ENCODE results near the gene MLLT3.

The MLLT3 gene

DNA sequence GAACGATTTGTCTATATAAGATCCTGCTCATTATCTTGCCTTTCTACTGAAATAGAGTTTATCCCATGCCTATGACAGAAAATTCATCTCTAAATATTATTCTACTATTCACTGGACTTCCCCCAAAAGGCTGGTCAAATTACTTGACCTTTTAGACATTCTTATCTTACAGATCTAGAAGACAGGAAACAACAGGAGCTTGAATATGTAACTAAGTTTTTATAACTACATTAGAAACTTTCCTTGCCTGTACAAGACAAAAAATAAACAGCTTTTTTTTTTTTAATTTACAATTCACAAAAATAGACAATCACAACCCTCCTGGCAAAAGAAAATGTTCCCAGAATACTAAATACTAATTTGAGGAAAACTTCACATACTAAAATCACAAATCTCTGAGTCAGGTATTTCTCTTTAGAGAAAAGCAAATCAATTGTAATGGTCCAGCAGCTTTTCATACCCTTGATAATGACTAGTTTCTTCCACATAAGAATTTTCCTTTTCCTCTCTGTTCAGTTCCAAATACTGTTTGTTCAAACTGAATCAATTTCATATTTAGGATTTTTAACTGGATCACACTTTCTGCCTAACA, 68.6 kb downstream of the MLLT3 start:
- DNase-seq = no peak

DNA sequence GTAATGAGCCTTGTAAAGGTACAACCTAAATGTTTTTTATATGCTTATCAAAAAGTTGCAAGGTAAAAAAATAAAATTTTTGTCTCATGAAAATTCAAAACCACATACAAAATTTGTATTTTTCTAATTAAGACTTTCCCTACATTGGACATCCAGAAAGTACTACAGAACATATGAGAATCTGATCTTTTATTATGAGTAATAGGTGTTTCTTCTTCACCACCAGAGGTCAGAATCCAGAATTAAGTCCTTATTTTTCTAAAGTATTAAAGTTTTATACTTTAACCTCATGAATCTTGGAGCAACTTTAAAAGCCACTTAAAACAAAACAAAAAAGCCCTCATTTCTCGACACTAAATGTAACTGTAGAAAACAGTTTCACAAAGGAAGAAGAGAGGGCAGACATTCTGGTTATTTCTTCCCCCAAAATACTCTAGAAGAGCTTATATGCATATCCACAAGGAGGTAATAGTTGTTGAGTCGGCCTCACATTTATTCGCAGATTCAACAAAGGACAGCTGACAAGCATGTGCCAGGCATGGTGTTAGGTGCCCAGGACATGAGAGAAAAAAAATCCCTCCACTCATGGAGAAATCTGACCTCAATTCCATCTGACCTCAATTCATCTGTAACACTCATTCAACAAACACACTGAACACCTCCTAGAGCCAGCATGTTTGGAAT, 69.3 kb downstream of the MLLT3 start:
- DNase-seq = no peak

DNA sequence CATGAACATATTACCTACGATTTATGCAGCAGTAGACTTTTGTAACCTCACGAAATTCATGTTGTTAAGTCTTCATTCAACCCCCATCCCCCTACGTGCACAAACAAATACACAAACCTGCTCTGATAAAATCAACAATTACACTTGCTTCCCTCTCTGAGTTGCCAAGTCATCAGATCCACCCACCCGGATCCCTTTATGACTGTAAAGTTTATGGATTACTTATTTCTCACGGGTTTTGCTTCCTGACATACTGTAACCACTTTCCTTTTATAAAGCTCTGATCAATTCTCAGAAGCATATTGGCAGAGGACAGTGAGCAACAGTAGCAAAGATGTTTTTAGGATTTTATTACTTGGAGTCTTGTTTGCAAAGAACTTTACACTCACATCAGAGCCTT, 70.5 kb downstream of the MLLT3 start:
- DNase-seq = no peak

DNA sequence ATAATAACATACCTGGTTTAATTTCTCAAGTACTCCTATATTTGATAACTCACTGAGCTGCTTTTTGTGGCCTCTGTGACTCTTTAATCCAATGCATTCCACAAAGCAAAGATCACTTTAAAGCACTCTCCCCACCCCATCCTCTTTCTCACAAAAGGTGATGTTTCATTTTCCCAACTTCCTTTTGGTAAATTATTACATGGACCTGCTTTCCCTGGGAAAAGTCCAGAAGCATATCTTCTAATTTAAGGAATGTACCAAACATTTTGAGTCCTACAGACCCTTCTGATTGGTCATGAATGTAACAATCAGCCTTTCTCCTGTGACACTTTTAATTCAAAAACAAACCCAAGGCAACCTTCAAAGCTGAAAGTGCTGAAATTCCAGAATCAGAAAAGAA, 71.1 kb downstream of the MLLT3 start:
- DNase-seq = no peak

DNA sequence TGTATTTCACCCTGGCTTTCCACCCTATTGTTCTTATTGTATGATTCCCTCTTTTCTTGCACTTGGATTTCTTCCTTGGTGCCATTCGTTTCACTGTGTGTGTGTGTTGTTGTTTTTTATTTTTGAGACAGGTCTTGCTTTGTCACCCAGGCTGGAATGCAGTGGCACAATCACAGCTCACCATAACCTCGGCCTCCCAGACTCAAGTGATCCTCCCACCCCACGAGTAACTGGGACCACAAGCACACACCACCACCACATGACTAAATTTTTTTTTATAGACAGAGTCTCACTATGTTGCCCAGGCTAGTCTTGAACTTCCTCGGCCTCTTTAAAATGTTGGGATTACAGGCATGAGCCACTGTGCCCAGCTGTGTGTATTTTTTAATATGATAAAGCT, 72.0 kb downstream of the MLLT3 start:
- DNase-seq = no peak

DNA sequence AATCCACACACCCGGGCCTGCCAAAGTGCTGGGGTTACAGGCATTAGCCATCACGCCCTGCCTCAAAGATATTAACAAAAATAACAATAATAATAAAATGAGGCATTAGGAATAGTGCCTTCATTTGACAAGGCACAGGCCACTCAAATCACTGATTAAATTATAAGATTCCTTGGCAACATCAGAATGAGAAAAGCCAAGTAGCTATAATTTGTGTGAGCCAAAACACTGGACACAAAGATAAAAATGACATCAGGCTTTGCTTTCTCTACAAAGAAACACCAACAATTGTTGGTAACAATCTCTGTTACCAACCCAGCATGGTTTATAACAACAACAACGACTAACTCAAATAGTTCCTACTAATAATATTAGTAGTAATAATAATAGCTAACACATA, 73.2 kb downstream of the MLLT3 start:
- DNase-seq = no peak

DNA sequence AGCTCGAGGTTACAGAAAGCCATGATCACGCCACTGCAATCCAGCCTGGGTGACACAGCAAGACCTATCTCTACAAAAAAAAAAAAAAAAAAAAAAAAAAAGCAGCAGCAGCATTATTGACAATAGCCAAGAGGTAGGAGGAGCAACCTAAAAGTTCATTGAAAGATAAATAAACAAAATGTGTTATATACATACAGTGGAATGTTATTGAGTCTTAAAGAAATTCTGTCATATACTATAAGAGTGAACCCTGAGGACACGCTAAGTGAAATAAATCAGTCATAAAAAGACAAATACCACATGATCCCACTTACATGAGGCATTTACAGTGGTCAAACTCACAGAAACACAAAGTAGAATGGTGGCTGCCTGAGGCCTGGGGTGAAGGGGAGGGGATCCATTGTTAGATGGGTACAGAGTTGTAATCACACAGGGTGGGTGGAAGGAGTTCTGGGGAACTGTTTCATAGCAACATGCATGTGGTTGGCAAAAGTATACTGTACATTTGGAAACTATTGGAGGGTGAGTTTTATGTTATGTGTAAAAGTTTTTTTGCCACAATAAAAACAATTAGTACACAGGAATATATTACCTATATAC, 77.2 kb downstream of the MLLT3 start:
- no peak for DNase-seq

DNA sequence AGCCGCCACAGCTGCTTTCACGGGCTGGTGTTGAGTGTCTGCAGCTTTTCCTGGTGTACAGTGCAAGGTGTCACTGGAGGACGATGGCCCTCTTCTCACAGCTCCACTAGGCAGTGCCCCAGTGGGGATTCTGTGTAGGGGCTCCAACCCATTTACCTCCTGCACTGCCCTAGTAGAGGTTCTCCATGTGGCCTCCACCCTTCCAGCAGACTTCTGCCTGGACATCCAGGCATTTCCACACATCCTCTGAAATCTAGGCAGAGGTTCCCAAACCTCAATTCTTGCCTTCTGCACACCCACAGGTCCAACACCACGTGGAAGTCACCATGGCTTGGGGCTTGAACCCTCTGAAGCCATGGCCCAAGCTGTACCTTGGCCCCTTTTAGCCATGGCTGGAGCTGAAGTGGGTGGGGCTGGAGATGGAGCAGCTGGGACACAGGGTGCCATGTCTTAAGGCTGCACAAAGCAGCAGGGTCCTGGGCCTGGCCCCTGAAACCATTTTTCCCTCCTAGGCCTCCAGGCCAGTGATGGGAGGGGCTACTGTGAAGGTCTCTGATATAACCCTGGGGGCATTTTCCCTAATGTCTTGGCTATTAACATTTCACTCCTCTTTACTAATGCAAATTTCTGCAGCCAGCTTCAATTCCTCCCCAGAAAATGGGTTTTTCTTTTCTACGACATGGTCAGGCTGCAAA, 82.0 kb downstream of the MLLT3 start:
- DNase-seq = no peak

DNA sequence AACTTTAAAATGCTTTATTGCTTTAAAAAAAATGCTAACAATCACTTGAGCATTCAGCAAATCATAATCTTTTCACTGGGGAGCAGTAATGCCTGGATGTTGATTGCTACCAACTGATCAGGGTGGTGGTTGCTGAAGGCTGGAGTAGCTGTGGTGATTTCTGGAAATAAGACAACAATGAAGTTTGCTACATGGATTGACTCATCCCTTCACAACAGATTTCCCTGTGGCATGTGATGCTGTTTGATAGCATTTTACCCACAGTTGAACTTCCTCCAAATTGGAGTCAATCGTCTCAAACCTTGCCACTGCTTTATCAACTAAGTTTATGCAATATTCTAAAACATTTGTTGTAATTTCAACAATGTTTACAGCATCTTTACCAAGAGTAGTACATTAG, 83.3 kb downstream of the MLLT3 start:
- no peak for DNase-seq

DNA sequence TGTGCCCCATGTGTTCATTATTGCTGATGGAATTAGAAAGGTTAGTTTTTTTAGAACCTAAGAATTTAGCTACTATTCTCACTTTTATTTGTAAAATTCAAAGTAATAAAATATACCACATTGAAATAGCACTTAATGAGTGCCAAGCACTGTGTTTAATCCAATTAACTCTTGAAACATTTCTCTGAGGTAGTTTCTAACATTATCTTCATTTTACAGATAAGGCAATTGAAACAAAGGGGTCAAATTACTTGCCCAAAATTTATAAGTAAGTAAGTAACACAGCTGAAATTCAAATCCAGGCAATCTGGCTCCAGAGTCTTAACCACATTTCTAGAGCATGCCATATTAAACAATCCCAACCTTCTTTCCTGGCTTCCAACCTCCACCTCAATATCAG, 84.2 kb downstream of the MLLT3 start:
- no peak for DNase-seq

DNA sequence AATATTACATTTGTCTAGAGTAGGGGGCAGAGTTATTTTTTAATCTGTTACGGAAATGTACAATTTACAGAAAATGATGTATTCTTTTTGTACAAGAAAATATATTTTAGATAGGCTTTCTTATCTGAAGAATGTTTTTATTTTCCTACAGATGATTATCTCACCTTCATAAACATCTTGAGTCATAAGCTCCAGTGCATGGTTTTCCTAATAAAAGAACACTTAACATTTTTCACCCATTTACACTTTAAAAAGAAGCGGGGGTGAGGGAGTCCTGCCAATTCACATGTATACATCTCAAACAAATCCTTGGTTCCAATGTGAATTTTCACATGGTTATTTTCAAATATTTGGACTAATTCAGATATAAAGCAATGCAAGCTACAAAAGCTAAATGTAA, 85.0 kb downstream of the MLLT3 start:
- DNase-seq = no peak

DNA sequence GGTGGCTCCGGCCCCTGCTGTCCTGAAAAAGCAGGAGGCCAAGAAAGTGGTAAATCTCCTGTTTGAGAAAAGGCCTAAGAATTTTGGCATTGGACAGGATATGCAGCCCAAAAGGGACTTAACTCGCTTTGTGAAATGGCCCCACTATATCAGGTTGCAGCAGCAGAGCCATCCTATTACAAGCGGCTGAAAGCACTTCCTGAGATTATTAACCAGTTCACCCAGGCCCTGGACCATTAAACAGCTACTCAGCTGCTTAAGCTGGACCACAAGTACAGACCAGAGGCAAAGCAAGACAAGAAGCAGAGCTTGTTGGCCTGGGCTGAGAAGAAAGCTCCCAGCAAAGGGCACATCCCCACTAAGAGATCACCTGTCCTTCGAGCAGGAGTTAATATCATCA, 89.7 kb downstream of the MLLT3 start:
- DNase-seq = no peak

DNA sequence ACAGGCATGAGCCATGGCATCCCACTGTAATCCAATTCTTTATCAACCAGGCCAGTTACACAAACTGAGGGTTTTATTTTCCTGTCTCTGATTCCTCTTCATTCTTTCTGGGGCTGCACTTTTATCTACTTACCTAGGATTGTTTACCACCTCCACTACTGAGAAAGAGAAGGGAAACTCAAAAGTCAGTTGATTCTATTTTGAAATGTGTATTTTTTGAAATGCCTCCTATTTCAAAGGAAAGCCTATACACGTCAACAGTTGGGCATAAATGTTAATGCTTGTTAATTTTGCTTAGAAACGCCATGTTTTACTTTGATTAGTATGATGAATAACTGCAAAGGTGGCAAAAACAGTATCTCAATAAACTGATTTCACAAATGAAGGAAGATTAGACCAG, 92.5 kb downstream of the MLLT3 start:
- DNase-seq = no peak

DNA sequence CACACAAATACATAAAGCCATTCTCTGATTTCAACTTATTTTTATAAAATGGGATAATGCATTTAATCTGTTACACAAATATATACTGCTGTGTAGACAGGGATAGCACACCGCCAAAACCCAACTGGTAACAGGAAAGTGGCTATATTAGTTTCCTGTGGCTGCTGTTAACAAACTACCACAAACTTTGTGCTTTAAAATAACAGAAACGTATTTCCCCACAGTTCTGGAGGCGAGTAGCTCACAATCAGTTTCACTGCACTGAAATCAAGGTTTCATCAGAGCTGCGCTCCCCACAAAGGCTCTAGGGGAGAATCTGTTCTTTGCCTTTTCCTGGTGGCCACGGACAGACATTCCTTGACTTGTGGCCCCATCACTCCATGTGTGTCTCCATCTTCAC, 94.0 kb downstream of the MLLT3 start:
- DNase-seq = no peak

DNA sequence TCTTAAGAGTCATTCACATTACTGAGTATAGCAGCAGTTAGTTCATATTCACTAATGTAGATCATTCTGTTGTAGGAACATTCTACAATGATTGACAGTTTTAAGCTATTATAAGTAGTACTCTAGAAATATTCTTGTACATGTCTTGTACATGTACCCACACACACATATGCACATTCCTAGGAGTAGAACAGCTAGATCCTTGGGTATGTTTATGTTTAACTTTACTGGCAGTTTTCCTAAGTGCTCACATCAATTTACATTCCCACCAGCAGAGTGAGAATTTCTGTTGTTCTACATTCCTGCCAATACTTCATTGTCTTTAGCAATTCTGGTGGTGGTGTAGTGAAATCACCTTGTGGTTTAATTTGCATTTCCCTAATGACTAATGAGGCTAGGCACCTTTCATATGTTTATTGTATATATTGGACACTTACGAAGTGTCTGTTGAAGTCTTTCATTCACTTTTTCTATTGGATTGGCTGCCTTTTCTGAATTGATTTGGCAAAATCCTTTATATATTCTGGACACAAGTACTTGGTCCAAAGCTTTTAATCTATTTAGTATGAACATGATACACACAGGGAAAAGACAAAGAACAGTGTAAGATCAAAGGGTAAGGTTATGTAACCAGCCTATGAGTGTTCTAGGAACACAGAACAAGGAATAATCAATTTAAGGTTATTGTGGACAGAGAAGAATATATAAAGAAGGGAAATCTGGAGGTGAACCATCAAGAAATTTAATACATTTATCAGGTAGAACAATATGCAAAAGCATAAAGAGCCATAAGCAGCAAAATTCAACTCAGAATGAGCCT, 95.6 kb downstream of the MLLT3 start:
- DNase-seq = no peak

DNA sequence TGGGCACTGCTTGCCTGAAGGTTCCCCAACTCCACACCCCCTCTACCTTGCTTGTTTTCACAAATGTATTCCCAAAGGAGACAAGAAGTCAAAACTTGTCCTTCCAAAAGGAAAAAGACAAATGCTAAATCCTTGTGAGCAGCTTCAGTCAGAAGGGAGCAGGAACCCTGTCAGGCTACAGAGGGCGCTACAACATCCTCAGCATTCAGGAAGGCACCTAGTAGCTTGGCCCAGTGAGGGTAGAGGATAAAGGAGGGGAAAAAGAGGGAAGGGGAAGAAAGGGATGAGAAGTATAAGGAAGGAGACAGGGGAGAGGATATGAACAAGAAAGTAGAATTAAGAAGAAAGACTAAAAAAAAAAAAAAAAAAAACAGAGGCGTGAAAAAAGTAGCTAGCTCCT, 97.5 kb downstream of the MLLT3 start:
- DNase-seq = no peak

DNA sequence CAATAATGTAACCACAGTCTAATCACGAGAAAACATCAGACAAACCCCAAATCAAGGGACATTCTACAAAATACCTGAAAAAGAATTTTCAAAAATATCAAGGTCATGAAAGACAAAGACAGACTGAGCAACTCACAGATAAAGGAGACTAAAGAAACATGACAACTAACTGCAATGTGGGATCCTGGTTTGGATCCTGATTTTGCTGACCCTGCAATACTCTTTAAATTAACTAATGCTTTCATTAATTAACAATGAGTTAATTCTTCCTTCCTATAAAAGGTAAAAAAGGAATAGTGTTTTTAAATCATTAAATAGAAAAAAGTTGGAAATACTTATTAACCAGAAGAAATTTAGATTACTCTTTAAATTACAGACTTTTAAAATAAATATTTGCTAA, 103.6 kb downstream of the MLLT3 start:
- no peak for DNase-seq

DNA sequence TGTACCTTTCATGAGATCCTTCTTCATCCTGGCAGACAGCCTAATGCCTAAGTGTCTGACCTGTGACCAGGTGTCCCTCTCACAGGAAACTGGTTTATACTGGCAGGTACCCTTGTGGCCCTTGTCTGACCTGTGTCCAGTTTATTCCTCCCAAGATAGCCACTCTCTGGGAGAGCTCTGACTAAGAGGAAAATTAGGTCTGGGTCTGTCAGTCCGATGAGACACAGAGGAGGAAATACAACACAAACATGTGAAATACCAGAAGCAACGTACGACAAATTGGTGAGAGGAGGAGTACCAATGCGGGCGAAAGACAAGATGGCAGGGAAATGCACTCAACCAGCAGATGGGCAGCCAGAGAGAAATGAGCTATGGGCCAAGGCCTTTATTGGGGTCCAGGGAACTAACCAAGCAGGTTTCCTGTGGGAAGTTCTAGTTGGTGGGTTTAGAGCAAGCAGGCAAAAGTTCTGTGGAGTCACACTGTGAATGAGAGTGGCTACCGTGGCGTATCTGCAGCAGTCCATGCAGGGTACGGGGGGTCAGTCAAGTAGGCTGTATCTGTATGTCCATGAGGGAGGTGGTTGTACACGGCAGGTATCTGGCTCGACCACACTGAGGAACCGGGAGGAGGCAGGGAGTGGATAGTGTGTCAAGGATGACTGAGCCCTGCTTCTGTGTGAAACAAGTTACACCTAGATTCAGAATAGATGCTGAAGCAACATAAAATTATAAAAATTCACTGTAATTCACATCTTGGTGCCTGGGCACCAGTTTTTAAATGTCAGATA, 109.0 kb downstream of the MLLT3 start:
- no peak for DNase-seq

DNA sequence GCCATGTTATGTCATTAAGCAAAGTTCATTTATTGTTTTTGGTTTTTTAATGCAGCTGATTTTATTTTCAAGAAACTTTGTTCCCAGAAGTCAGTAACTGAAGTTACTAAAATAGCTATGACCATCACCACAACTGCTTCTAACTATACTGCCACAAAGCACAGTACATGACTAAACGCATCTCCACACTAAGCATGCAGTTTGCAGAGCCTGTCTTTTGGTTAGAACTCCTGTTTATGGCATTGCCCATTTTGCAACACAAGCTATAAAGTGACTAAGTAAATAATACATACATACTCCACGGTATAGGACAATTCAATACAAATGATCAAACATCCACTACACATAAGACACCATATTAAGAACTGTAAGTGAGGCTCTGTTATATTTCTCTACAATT, 109.7 kb downstream of the MLLT3 start:
- DNase-seq = no peak

DNA sequence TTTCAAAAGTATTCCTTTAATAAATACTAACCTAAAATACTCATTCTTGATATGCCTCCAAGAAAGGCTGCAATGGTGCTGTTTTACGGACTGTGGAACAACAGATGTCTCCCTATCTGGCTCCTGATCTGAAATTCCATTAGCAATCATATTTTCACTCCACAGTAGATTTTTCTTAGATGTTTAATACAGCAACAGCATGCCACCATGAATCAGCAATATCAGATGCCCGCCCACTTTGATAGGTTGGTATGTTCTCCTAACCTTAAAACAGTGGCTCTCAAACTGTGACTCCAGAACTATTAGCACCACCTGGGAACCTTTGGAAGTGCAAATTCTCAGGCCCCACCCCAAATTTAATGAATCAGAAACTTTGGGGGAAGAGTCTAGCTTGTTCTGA, 110.2 kb downstream of the MLLT3 start:
- no peak for DNase-seq

DNA sequence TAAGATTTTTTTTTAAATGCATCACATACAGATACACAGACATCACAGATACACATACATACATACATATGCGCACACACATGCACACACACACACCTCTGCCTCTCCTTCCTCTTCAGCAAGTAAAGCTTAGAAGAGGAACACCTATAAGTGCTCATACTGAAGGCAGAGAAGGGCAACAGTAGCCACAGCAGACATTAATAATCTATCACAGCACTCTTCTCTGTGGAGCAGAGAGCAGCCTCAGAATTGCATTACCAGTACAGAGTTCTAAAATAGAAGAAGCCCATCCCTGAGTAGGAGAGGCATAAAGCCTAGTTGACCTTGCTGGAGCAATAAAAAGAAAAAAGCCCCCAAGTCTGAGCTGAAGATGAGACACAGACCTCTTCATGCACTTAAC, 110.6 kb downstream of the MLLT3 start:
- no peak for DNase-seq

DNA sequence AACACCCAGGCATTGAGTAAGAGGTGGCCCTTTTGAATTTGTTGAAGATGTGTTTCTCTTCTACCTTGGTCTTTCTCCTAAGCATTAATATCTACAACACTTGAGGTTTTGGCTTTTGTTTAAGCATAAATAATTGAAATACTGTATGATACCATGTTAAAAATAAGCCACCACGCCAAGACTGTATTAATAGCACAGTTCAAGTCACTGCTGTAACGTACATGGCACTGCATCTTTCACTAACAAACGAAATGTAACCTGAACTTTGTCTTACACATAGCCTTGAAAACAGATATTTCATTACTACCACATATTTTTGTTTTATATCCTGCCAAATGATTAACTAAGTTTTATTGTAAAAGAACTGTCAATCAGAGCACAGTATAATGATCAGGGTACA, 112.8 kb downstream of the MLLT3 start:
- DNase-seq = no peak

DNA sequence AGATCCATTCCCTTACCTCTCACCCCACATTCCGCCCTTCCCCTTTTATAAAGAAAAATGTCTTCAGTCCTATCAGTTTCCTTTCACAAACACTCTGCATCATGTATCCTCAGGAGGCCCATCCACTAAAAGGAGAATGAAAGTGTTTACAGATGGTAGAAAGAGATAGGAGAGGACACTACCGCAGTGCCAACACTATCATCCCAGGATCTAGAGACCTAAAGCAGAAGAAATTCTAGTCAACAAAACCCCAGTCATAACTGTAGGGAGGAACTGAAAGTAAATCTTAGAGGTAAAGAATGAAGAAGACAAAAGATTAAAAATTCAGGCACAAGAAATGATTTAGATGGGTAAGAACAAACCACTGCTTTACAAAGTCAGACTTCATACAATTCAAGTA, 114.1 kb downstream of the MLLT3 start:
- DNase-seq = no peak

Data from activated CD4-positive, alpha-beta T cell treated with anti-CD3 and anti-CD28 coated beads for 1 hour (primary cell).